ENCODE measurements around the gene MRPL24. TPM values are rescaled to one million over a fixed set of nuclear protein-coding genes. Genes with fewer than 3 reads are reported as not detected.

The MRPL24 gene
- total and polyA plus RNA-seq, 2 of the 8 experiments (the other 6 are each of a cell fraction or from before 2014, with no cell fraction given): 29.7 to 35.2 TPM

- ChIA-PET POLR2A (ENCODE audit: partially characterized antibody) (interaction anchor here (0.9 to 8.8 kb wide), 27 partner anchors 8 to 110 kb away, joined by 3 to 121 read pairs (median 4); partner anchors contain the start of genes BCAN, ISG20L2, METTL25B and MRPL24), CTCF (ENCODE audit: partially characterized antibody) (interaction anchor here (0.8 to 3.2 kb wide), 15 partner anchors 9 to 124 kb away, joined by 3 to 26 read pairs (median 4); partner anchors contain the start of genes ISG20L2, METTL25B, NTRK1 and PRCC)
- no peaks in the 10 kb centered on the region for H3K9me3 ChIP-seq (ENCODE audit: insufficient read depth in 2 of 2, low read depth in 1 of 2, low read length in 1 of 2)
- peak overlapping the region; percentile 59; the same call in 1 of the 2 replicates for H2AFZ ChIP-seq (ENCODE audit: low read length)
- H4K20me1 ChIP-seq (replicated peaks in 1 of 2; ENCODE audit: control insufficient read depth in 1 of 2, insufficient read depth in 2 of 2, low read length in 2 of 2): peaks cover 0 to 3% of the 10 kb centered on the region in 2 experiments
- 1% methylated on average over 36 of the region's 68 CpGs; no CpG with 5 or more reads in 1 of the 2 experiments for WGBS, 2 experiments (ENCODE audit: extremely low coverage in 1 of 2, insufficient coverage in 1 of 2, insufficient read length in 1 of 2, insufficient replicate concordance in 2 of 2, low coverage in 1 of 2, low lambda C conversion rate in 2 of 2, missing lambda C conversion rate in 1 of 2)
- peak overlapping the region; percentile 89 for H4K91ac ChIP-seq (replicated peaks; ENCODE audit: insufficient read length, low read length)
- H3K27ac ChIP-seq (ENCODE audit: low read depth, low read length): peak overlapping the region; percentile 85
- H3K4ac ChIP-seq (replicated peaks; ENCODE audit: insufficient read length, low read depth, low read length): peak overlapping the region; percentile 79
- H2BK15ac ChIP-seq (ENCODE audit: low read length): peak overlapping the region; percentile 82; the same call in 1 of the 2 replicates
- H3K23me2 ChIP-seq (ENCODE audit: low read depth, low read length): peaks cover 9% of the 10 kb centered on the region
- no peaks in the 10 kb centered on the region for H3K27me3 ChIP-seq (replicated peaks in 1 of 4; ENCODE audit: control insufficient read depth in 3 of 4, extremely low read depth in 1 of 4, insufficient read depth in 3 of 4, low read length in 3 of 4)
- DNase-seq (ENCODE audit: low read depth in 1 of 2, low spot score in 2 of 2) (peak; percentile 91 to 93), FAIRE-seq (no peak)
- peak overlapping the region; percentile 35 for H3K14ac ChIP-seq (ENCODE audit: insufficient read length)
- peak overlapping the region; percentile 90 for H3K56ac ChIP-seq (replicated peaks; ENCODE audit: insufficient read length, low read depth, low read length)
- peak overlapping the region; percentile 80 to 97 (median 96) for H3K9ac ChIP-seq (replicated peaks in 1 of 4; ENCODE audit: extremely low read depth in 1 of 4, low read depth in 3 of 4, low read length in 3 of 4)
- peak overlapping the region; percentile 86 to 100 (median 95) for H3K4me3 ChIP-seq (ENCODE audit: extremely low read depth in 1 of 4, insufficient read depth in 2 of 4, low read depth in 3 of 4, low read length in 4 of 4)
- H3K36me3 ChIP-seq (ENCODE audit: control insufficient read depth in 2 of 4, insufficient read depth in 4 of 4, low read length in 3 of 4): no peaks in the 10 kb centered on the region
- no peak overlapping the region for H2AK5ac ChIP-seq (ENCODE audit: low read depth, low read length)
- H3K23ac ChIP-seq (ENCODE audit: insufficient read length): no peak overlapping the region
- H3K79me2 ChIP-seq (ENCODE audit: control insufficient read depth in 1 of 2, insufficient read depth in 2 of 2, low read length in 2 of 2): peaks cover 23 to 54% of the 10 kb centered on the region in 2 experiments
- H3K4me2 ChIP-seq (ENCODE audit: insufficient read depth in 1 of 2, low read depth in 2 of 2, low read length in 2 of 2): peak overlapping the region; percentile 63 to 91
- peaks cover 11% of the 10 kb centered on the region for H3K79me1 ChIP-seq (ENCODE audit: low read depth, low read length)
- H4K8ac ChIP-seq (ENCODE audit: extremely low read depth, insufficient read depth, low read length): peak overlapping the region; percentile 97
- H3K18ac ChIP-seq (ENCODE audit: extremely low read depth, low read length): peak overlapping the region; percentile 86
- H2BK20ac ChIP-seq (ENCODE audit: low read length): no peak overlapping the region
- peak overlapping the region; percentile 41 for H2BK120ac ChIP-seq (replicated peaks; ENCODE audit: low read depth, low read length)
- peak overlapping the region; percentile 79 for H2BK5ac ChIP-seq (ENCODE audit: low read depth, low read length)
- peaks cover 24 to 36% (median 27%) of the 10 kb centered on the region in 4 experiments for H3K4me1 ChIP-seq (replicated peaks in 1 of 4; ENCODE audit: control insufficient read depth in 3 of 4, insufficient read depth in 4 of 4, low read length in 3 of 4)
- peak overlapping the region; percentile 82; the same call in 1 of the 2 replicates for H2BK12ac ChIP-seq (ENCODE audit: low read depth, low read length)
- H4K5ac ChIP-seq (ENCODE audit: insufficient read length, low read depth, low read length): peak overlapping the region; percentile 85
- TF ChIP-seq CHD1 (IDR thresholded peaks at IDR 0.05; ENCODE audit: low read depth, low read length) (no peak), E2F6 (IDR thresholded peaks at IDR 0.05) (peak; percentile 65), CBX5 (IDR thresholded peaks at IDR 0.05; ENCODE audit: low read depth, low read length) (no peak), TCF12 (IDR thresholded peaks at IDR 0.05; ENCODE audit: low read depth, low read length) (no peak), MAFK (IDR thresholded peaks at IDR 0.05; ENCODE audit: low read depth, low read length) (no peak), CREB1 (IDR thresholded peaks at IDR 0.05) (peak; percentile 79), MAX (IDR thresholded peaks at IDR 0.05) (peak; percentile 97), POLR2AphosphoS5 (IDR thresholded peaks at IDR 0.05; ENCODE audit: low read depth, low read length) (peak; percentile 19; the same call in 1 of the 2 replicates), GTF2F1 (IDR thresholded peaks at IDR 0.05; ENCODE audit: borderline replicate concordance, low read depth, low read length) (no peak), SAP30 (IDR thresholded peaks at IDR 0.05; ENCODE audit: insufficient read depth, insufficient replicate concordance, low read length) (peak; percentile 63), CHD2 (IDR thresholded peaks at IDR 0.05; ENCODE audit: low read length) (0 out of 2 replicates have a peak, but pooled peaks have one; percentile 13)
Observed at GRCh38 chr1:156751757-156752481, 11.0 kb upstream of the MRPL24 start.

Measured in H1 (cell line).